Measurements from ENCODE around the gene FASN. TPM values are rescaled to one million over a fixed set of nuclear protein-coding genes. Genes with fewer than 3 reads are reported as not detected.

Gene FASN
- polyA plus RNA-seq, 1 donor from 2014 or later, result 26.4 TPM

DNA sequence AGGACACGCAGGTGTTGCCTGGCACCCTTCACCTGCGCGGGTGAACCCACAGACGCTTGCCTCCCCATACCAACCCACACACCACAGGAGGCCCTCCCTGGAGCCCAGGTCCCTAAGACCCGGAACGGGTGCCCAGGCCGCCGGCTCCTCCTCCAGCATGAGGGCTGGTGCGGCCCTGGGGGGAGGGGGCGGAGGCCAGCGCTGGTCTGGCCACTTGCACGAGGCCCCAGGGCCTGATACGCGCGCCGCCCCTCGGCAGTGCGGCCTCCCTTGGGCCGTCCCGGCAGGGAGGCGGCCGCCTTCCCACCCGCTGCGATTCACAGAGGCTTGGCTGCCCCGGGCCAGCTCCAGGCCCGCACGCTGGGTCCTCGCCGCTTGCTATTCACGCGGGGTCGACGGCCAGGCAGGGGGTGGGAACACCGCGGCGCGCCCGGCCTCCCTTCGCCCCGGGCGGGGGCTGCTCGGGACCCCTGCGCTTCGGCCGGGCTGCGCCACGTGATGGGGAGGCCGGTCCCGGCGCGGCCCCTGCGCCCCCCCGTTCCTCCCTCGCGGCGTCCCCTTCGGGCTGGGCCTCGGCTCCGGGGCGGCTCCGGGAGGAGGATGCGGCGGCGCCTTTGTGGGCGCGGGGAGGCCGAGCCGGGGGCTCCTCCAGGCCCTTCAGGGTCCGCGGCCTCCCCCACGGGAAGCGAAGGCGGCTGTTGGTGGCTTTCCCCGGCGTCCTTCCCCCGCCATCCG is 685 bp downstream of the FASN start:
- Histone ChIP-seq H3K27me3 (ENCODE audit: insufficient read depth, low read depth, low read length) (no peaks in the 10 kb centered on the region), H3K9me3 (ENCODE audit: low read length) (no peaks in the 10 kb centered on the region), H3K4me2 (ENCODE audit: low read length) (peak overlapping the region; percentile 91), H3K9me2 (ENCODE audit: insufficient read depth, low read length) (no peaks in the 10 kb centered on the region), H3K79me2 (replicated peaks; ENCODE audit: insufficient read depth, low read length) (peaks cover 24% of the 10 kb centered on the region), H2AFZ (ENCODE audit: low read depth, low read length) (no peak overlapping the region), H3F3A (ENCODE audit: insufficient read depth, low read length, poor library complexity, severe bottlenecking) (no peaks in the 10 kb centered on the region), H3K36me3 (ENCODE audit: insufficient read depth, low read length) (no peaks in the 10 kb centered on the region), H4K20me1 (ENCODE audit: insufficient read depth) (no peaks in the 10 kb centered on the region), H3K9ac (ENCODE audit: low read length) (peak overlapping the region; percentile 90), H3K4me3 (ENCODE audit: low read length) (peak overlapping the region; percentile 95), H3K27ac (ENCODE audit: low read length) (peak overlapping the region; percentile 83)
- TF ChIP-seq, protein P1, sequence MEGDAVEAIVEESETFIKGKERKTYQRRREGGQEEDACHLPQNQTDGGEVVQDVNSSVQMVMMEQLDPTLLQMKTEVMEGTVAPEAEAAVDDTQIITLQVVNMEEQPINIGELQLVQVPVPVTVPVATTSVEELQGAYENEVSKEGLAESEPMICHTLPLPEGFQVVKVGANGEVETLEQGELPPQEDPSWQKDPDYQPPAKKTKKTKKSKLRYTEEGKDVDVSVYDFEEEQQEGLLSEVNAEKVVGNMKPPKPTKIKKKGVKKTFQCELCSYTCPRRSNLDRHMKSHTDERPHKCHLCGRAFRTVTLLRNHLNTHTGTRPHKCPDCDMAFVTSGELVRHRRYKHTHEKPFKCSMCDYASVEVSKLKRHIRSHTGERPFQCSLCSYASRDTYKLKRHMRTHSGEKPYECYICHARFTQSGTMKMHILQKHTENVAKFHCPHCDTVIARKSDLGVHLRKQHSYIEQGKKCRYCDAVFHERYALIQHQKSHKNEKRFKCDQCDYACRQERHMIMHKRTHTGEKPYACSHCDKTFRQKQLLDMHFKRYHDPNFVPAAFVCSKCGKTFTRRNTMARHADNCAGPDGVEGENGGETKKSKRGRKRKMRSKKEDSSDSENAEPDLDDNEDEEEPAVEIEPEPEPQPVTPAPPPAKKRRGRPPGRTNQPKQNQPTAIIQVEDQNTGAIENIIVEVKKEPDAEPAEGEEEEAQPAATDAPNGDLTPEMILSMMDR (IDR thresholded peaks at IDR 0.05; ENCODE audit: poor library complexity, severe bottlenecking), result no peak
- TF ChIP-seq MXI1 (conservative IDR thresholded peaks at IDR 0.05; ENCODE audit: poor library complexity, severe bottlenecking) (peak; percentile 46), EP300 (conservative IDR thresholded peaks at IDR 0.05; ENCODE audit: poor library complexity, severe bottlenecking) (no peak), EZH2 (IDR thresholded peaks at IDR 0.05; ENCODE audit: borderline replicate concordance, insufficient read depth, low read length, poor library complexity, severe bottlenecking) (no peak)
- TF ChIP-seq, protein P2, sequence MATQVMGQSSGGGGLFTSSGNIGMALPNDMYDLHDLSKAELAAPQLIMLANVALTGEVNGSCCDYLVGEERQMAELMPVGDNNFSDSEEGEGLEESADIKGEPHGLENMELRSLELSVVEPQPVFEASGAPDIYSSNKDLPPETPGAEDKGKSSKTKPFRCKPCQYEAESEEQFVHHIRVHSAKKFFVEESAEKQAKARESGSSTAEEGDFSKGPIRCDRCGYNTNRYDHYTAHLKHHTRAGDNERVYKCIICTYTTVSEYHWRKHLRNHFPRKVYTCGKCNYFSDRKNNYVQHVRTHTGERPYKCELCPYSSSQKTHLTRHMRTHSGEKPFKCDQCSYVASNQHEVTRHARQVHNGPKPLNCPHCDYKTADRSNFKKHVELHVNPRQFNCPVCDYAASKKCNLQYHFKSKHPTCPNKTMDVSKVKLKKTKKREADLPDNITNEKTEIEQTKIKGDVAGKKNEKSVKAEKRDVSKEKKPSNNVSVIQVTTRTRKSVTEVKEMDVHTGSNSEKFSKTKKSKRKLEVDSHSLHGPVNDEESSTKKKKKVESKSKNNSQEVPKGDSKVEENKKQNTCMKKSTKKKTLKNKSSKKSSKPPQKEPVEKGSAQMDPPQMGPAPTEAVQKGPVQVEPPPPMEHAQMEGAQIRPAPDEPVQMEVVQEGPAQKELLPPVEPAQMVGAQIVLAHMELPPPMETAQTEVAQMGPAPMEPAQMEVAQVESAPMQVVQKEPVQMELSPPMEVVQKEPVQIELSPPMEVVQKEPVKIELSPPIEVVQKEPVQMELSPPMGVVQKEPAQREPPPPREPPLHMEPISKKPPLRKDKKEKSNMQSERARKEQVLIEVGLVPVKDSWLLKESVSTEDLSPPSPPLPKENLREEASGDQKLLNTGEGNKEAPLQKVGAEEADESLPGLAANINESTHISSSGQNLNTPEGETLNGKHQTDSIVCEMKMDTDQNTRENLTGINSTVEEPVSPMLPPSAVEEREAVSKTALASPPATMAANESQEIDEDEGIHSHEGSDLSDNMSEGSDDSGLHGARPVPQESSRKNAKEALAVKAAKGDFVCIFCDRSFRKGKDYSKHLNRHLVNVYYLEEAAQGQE (IDR thresholded peaks at IDR 0.05; ENCODE audit: borderline replicate concordance), result no peak

DNA sequence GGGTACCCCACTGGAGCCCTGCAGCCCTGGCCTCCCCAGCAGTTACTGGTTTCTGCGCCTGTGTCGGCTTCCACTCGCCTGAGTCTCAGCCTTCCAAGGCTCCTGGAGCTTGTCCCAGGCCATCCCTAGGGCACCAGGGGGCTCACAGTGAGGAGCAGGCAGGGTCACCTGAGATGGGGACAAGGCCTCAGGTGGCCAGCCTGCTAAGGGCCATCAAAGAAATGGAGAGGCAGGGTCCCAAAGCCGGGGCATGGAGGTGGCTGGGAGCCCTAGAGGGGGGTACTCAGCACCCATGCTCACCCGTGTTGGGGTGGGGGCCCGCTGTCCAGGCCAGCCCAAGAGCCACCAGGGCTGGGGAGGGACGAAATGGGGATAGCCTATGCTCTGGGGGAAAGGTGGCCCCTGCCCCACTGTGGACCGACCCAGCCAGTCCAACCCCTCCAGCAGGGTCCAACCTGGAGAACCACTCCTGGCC is 1.3 kb downstream of the FASN start:
- peaks cover 24% of the 10 kb centered on the region for H3K79me2 ChIP-seq (replicated peaks; ENCODE audit: insufficient read depth, low read length)
- no peak for TF ChIP-seq MXI1 (conservative IDR thresholded peaks at IDR 0.05; ENCODE audit: poor library complexity, severe bottlenecking)
- TF ChIP-seq POLR2AphosphoS5 (IDR thresholded peaks at IDR 0.05), result no peak
- TF ChIP-seq TAF1 (IDR thresholded peaks at IDR 0.05; ENCODE audit: low read depth), result no peak
- no peak for TF ChIP-seq RAD21 (conservative IDR thresholded peaks at IDR 0.05)
- no peak for TF ChIP-seq EZH2 (IDR thresholded peaks at IDR 0.05; ENCODE audit: borderline replicate concordance, insufficient read depth, low read length, poor library complexity, severe bottlenecking)
- no peak for TF ChIP-seq EP300 (conservative IDR thresholded peaks at IDR 0.05; ENCODE audit: poor library complexity, severe bottlenecking)
- TF ChIP-seq SMC3 (conservative IDR thresholded peaks at IDR 0.05; ENCODE audit: poor library complexity), result no peak
- TF ChIP-seq, protein P1 (IDR thresholded peaks at IDR 0.05; ENCODE audit: poor library complexity, severe bottlenecking), result no peak
- TF ChIP-seq, protein P2 (IDR thresholded peaks at IDR 0.05; ENCODE audit: borderline replicate concordance), result no peak
- no peak overlapping the region for H2AFZ ChIP-seq (ENCODE audit: low read depth, low read length)
- H3K9ac ChIP-seq (ENCODE audit: low read length), result peak overlapping the region; percentile 90
- H3K4me3 ChIP-seq (ENCODE audit: low read length), result peak overlapping the region; percentile 95
- no peaks in the 10 kb centered on the region for H3K36me3 ChIP-seq (ENCODE audit: insufficient read depth, low read length)
- H3K9me2 ChIP-seq (ENCODE audit: insufficient read depth, low read length), result no peaks in the 10 kb centered on the region
- peak overlapping the region; percentile 91 for H3K4me2 ChIP-seq (ENCODE audit: low read length)
- no peaks in the 10 kb centered on the region for H3F3A ChIP-seq (ENCODE audit: insufficient read depth, low read length, poor library complexity, severe bottlenecking)
- H3K27ac ChIP-seq (ENCODE audit: low read length), result peak overlapping the region; percentile 83
- H3K9me3 ChIP-seq (ENCODE audit: low read length), result no peaks in the 10 kb centered on the region
- H4K20me1 ChIP-seq (ENCODE audit: insufficient read depth), result no peaks in the 10 kb centered on the region
- no peaks in the 10 kb centered on the region for H3K27me3 ChIP-seq (ENCODE audit: insufficient read depth, low read depth, low read length)
